GM12872 (cell line): ENCODE results near the gene ACTL9.

Experiments used
- TF ChIP-seq, protein P1 (sequence below): IDR thresholded peaks from 3 replicates; pipeline ENCODE4 v1.5.1; 2011; ENCODE audit warnings: low read depth, mild to moderate bottlenecking, low read length, moderate library complexity; ENCODE audit not compliant: insufficient read depth

ACTL9 gene, protein sequence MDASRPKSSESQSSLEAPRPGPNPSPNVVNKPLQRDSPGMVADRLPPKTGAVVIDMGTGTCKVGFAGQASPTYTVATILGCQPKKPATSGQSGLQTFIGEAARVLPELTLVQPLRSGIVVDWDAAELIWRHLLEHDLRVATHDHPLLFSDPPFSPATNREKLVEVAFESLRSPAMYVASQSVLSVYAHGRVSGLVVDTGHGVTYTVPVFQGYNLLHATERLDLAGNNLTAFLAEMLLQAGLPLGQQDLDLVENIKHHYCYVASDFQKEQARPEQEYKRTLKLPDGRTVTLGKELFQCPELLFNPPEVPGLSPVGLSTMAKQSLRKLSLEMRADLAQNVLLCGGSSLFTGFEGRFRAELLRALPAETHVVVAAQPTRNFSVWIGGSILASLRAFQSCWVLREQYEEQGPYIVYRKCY

GRCh38 chr19:8698433-8699063 lies at the start of gene ACTL9:
Gene ACTL9 (minus strand): TSS chr19:8698795. CDS start chr19:8698701, 94 bp downstream.
- TF ChIP-seq, protein P1, sequence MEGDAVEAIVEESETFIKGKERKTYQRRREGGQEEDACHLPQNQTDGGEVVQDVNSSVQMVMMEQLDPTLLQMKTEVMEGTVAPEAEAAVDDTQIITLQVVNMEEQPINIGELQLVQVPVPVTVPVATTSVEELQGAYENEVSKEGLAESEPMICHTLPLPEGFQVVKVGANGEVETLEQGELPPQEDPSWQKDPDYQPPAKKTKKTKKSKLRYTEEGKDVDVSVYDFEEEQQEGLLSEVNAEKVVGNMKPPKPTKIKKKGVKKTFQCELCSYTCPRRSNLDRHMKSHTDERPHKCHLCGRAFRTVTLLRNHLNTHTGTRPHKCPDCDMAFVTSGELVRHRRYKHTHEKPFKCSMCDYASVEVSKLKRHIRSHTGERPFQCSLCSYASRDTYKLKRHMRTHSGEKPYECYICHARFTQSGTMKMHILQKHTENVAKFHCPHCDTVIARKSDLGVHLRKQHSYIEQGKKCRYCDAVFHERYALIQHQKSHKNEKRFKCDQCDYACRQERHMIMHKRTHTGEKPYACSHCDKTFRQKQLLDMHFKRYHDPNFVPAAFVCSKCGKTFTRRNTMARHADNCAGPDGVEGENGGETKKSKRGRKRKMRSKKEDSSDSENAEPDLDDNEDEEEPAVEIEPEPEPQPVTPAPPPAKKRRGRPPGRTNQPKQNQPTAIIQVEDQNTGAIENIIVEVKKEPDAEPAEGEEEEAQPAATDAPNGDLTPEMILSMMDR: no peak

GRCh38 chr19:8738377-8738776 lies 39.8 kb upstream of the ACTL9 start:
- TF ChIP-seq, protein P1: no peak

DNA sequence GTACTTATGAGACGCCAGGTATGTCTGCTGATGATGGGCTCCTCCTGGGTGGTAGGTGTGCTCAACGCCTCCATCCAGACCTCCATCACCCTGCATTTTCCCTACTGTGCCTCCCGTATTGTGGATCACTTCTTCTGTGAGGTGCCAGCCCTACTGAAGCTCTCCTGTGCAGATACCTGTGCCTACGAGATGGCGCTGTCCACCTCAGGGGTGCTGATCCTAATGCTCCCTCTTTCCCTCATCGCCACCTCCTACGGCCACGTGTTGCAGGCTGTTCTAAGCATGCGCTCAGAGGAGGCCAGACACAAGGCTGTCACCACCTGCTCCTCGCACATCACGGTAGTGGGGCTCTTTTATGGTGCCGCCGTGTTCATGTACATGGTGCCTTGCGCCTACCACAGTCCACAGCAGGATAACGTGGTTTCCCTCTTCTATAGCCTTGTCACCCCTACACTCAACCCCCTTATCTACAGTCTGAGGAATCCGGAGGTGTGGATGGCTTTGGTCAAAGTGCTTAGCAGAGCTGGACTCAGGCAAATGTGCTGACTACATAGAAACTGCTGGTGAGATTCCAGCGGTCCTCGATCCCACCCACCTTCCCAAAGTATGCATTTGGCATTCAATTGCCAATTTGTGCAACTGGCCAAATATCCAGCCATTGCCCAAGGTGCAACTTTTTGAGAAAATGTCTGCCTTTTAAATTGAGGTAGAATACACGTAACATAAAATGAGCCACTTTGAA lies 33.0 kb upstream of the ACTL9 start:
- TF ChIP-seq, protein P1: no peak

- TF ChIP-seq, protein P1: no peak
These were observed 25.7 kb upstream of the ACTL9 start for GRCh38 chr19:8724276-8724675.

- TF ChIP-seq, protein P1: no peak
These were observed 23.4 kb upstream of the ACTL9 start for GRCh38 chr19:8722032-8722431.

DNA sequence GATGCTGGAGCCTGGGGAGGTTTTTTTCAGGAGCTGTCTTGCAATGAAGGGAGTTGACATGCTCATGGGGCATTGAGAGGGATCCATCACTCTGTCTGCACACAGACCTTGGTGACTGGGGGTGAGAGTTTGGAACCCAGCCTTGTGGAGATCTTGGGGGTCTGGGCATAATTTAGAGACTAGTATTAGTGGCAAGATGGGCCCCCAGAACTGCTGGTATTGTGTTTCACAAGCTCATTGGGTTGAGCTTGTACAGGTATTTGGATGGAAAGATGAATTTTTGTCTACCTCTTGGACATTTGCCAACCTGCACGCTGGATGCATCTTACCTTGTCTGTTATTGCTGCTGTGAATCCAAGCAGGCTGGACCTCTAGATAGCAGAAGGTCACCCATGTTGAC lies 22.7 kb upstream of the ACTL9 start, which contains the start of gene OR2Z1:
Gene OR2Z1 (plus strand): TSS at position 301 of the 400 bp plus-strand sequence. CDS start 9,395 bp downstream, outside the sequence.
- TF ChIP-seq, protein P1: no peak

DNA sequence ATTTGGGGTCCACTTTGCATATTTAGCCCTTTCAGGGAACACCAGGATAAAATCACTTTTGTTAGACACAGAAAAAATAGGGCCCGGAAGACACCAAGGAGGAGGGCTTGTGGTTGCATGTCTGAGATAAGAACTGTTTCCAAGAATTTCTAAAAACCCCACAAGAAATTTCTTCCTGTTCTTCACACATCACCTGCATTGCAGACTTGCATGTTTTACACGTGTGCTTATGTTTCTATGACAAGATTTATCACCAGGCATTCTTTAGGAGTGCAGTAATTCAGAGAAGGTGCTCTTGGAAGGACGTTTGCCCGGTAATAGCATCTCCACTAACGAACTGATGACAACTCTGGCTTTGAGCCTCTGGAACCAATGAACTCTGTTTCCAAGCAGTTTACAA lies 7.1 kb upstream of the ACTL9 start:
- TF ChIP-seq, protein P1: no peak
